GM12872 (cell line): ENCODE data around the gene SLC26A2.

Experiments used
- CTCF ChIP-seq: IDR thresholded peaks from 3 replicates; pipeline ENCODE4 v1.5.1; 2011; ENCODE audit warnings: low read depth, mild to moderate bottlenecking, low read length, moderate library complexity; ENCODE audit not compliant: insufficient read depth

Gene SLC26A2

GRCh38 chr5:149932445-149933350 is 27.9 kb upstream of the SLC26A2 start:
- TF ChIP-seq CTCF = no peak

GRCh38 chr5:149935431-149935901 is 25.1 kb upstream of the SLC26A2 start:
- no peak for TF ChIP-seq CTCF

- no peak for TF ChIP-seq CTCF
Measured at GRCh38 chr5:149936044-149936699, 24.4 kb upstream of the SLC26A2 start.

- no peak for TF ChIP-seq CTCF
Measured at GRCh38 chr5:149936700-149937091, 23.9 kb upstream of the SLC26A2 start.

GRCh38 chr5:149937610-149938009 is 22.9 kb upstream of the SLC26A2 start:
- TF ChIP-seq CTCF = no peak

GRCh38 chr5:149938279-149938678 is 22.3 kb upstream of the SLC26A2 start:
- no peak for TF ChIP-seq CTCF

GRCh38 chr5:149938791-149939358 is 21.7 kb upstream of the SLC26A2 start:
- no peak for TF ChIP-seq CTCF
